HepG2 (cell line): ENCODE results near the gene PIK3CA. TPM values are rescaled to one million over a fixed set of nuclear protein-coding genes. Genes with fewer than 3 reads are reported as not detected.

Experiments
- ARNTL ChIP-seq: sonication (generic); formaldehyde crosslinking; IDR thresholded peaks from 2 replicates; pipeline ENCODE4 v1.4.0; 2020; ENCODE audit warnings: mild to moderate bottlenecking, missing genetic modification reagents
- CHD4 ChIP-seq: fragments of 200-600 bp; sonication (generic); IDR thresholded peaks from 2 replicates; pipeline ENCODE4 v1.7.0; 2017; ENCODE audit warnings: mild to moderate bottlenecking, low read length, borderline replicate concordance
- DR1 ChIP-seq: sonication (generic); formaldehyde crosslinking; IDR thresholded peaks from 2 replicates; pipeline ENCODE4 v1.8.0; 2021; ENCODE audit warnings: mild to moderate bottlenecking, missing genetic modification reagents, inconsistent platforms
- ELF1 ChIP-seq: sonication (generic); formaldehyde crosslinking; IDR thresholded peaks from 2 replicates; pipeline ENCODE4 v1.4.0; 2020; ENCODE audit warnings: missing genetic modification reagents
- FOXA1 ChIP-seq, 2 experiments: fragments of 450-650 bp in 1 of 2; sonication (generic) in 1 of 2; formaldehyde crosslinking in 1 of 2; IDR thresholded peaks; 2 replicates each; pipeline versions ENCODE4 v1.4.0 to v1.6.1; 2016 to 2020; ENCODE audit warnings: missing genetic modification reagents in 1 of 2
- GPN1 ChIP-seq: sonication (generic); formaldehyde crosslinking; IDR thresholded peaks from 2 replicates; pipeline ENCODE4 v1.5.1; 2020; ENCODE audit warnings: missing genetic modification reagents, borderline replicate concordance
- KDM3A ChIP-seq: IDR thresholded peaks from 2 replicates; pipeline ENCODE4 v1.6.1; 2018; ENCODE audit warnings: low read depth, missing compliant biosample characterization
- KDM5B ChIP-seq: sonication (generic); formaldehyde crosslinking; IDR thresholded peaks from 2 replicates; pipeline ENCODE4 v1.4.0; 2020; ENCODE audit warnings: missing genetic modification reagents, mild to moderate bottlenecking, borderline replicate concordance
- MLLT10 ChIP-seq: sonication (generic); formaldehyde crosslinking; IDR thresholded peaks from 2 replicates; pipeline ENCODE4 v1.4.0; 2020; ENCODE audit warnings: missing genetic modification reagents
- NFATC3 ChIP-seq: sonication (generic); formaldehyde crosslinking; IDR thresholded peaks from 2 replicates; pipeline ENCODE4 v1.5.1; 2020; ENCODE audit warnings: mild to moderate bottlenecking, missing genetic modification reagents
- NONO ChIP-seq, 2 experiments: fragments of 450-650 bp in 1 of 2; sonication (generic) in 1 of 2; formaldehyde crosslinking in 1 of 2; IDR thresholded peaks in 1 of 2; conservative IDR thresholded peaks in 1 of 2; 2 replicates each; pipeline versions ENCODE4 v1.6.1 to v1.8.0; 2017 to 2022; ENCODE audit warnings: mild to moderate bottlenecking in 1 of 2, missing genetic modification reagents in 1 of 2, moderate library complexity in 1 of 2
- SMAD1 ChIP-seq: sonication (generic); formaldehyde crosslinking; IDR thresholded peaks from 2 replicates; pipeline ENCODE4 v1.4.0; 2020; ENCODE audit warnings: missing genetic modification reagents, low read depth, mild to moderate bottlenecking, borderline replicate concordance
- SMAD9 ChIP-seq: sonication (generic); formaldehyde crosslinking; IDR thresholded peaks from 2 replicates; pipeline ENCODE4 v1.5.1; 2020; ENCODE audit warnings: mild to moderate bottlenecking, missing genetic modification reagents
- ZNF207 ChIP-seq: fragments of 450-650 bp; IDR thresholded peaks from 2 replicates; pipeline ENCODE4 v1.6.1; 2016; ENCODE audit warnings: antibody characterized with exemption, borderline replicate concordance
- ZNF275 ChIP-seq: sonication (generic); formaldehyde crosslinking; IDR thresholded peaks from 2 replicates; pipeline ENCODE4 v1.8.0; 2022; ENCODE audit warnings: missing genetic modification reagents, mild to moderate bottlenecking, inconsistent platforms, borderline replicate concordance
- ZNF296 ChIP-seq: sonication (generic); formaldehyde crosslinking; conservative IDR thresholded peaks from 2 replicates; pipeline ENCODE4 v1.5.0; 2020; ENCODE audit warnings: mild to moderate bottlenecking, missing genetic modification reagents
- ZNF354B ChIP-seq: sonication (generic); formaldehyde crosslinking; IDR thresholded peaks from 2 replicates; pipeline ENCODE4 v1.8.0; 2022; ENCODE audit warnings: mild to moderate bottlenecking, missing genetic modification reagents
- ZNF460 ChIP-seq: sonication (generic); formaldehyde crosslinking; IDR thresholded peaks from 2 replicates; pipeline ENCODE4 v1.5.1; 2020; ENCODE audit warnings: missing genetic modification reagents, mild to moderate bottlenecking, borderline replicate concordance
- ZNF7 ChIP-seq: IDR thresholded peaks from 2 replicates; pipeline ENCODE4 v1.6.1; 2016; ENCODE audit warnings: missing biosample characterization, missing genetic modification reagents
- polyA plus RNA-seq, 8 experiments: library from polyadenylated mRNA; depleted of rRNA in 3 of 8; stranded (reverse) in 7 of 8; unstranded in 1 of 8; fragments of >200 nt; fragmentation: Illumina TruSeq in 4 of 8; extraction: Trizol in 4 of 8; gene quantifications; 2 replicates each; pipeline versions ENCODE4 v1.2.1 to v1.2.3, GENCODE V29; 2011 to 2016; ENCODE audit warnings: low read depth in 4 of 8, missing spikeins in 1 of 8, mixed read lengths in 1 of 8; ENCODE audit not compliant: insufficient read depth in 1 of 8
- total RNA-seq, 5 experiments: library from RNA; depleted of rRNA; stranded (reverse); fragments of >200 nt; fragmentation: Illumina TruSeq; extraction: Trizol; gene quantifications; 2 replicates each; pipeline ENCODE4 v1.2.3, GENCODE V29; 2016; ENCODE audit warnings: low read depth in 1 of 5
- TF ChIP-seq, protein P1 (sequence below): sonication (generic); formaldehyde crosslinking; IDR thresholded peaks from 2 replicates; pipeline ENCODE4 v1.4.0; 2020; ENCODE audit warnings: missing genetic modification reagents, borderline replicate concordance
- TF ChIP-seq, protein P2 (sequence below): sonication (generic); formaldehyde crosslinking; IDR thresholded peaks from 2 replicates; pipeline ENCODE4 v1.4.0; 2020; ENCODE audit warnings: missing genetic modification reagents, mild to moderate bottlenecking, borderline replicate concordance

Gene PIK3CA
- total and polyA plus RNA-seq, 2 of the 13 experiments (the other 11 are each of a cell fraction or from before 2014, with no cell fraction given) = 5.7 to 11.4 TPM

DNA sequence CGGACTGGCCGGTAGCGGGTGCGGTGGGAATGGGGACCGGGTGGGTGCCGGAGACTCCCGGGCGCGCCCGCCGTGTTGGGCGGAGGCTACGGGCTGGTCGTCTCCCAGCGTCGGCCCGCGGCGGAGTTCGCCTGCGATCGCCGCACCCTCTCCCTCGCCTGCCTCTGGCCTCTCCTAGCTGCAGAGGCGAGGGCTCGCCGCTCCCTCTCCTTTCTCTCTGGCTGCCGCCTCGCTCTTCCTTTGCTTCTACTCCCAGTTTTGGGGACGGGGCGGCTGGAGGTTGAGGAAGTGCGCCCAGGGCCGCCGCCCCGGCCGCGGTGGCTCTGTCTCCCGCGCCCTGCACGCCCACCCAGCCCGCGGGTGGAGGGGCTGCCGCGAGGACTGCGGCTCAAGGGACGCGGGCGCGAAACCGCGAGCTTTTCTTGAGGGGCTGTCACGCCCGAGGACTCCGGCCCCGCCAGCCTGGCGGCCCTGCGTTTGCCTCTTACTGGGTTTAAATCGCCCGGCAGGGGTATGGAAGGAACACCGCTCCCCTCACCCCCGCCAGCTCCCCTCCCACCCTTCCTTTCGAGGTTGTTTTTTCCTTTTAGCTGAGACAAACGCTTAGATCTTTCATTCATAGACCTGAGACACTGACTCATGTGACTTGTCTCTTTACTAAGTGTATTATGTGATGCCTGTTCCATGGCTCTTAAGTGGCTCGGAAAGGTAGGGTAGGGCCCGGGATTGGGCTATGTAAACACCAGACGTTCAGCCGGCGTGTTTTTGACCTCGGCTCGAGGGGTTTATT lies 654 bp downstream of the PIK3CA start (continued):
- no peak for TF ChIP-seq ZNF207
- no peak for TF ChIP-seq SMAD9
- no peak for TF ChIP-seq MLLT10 (CRISPR knock-in tag)
- TF ChIP-seq NFATC3 = no peak
- no peak for TF ChIP-seq FOXA1 (IDR thresholded peaks at IDR 0.05)
- TF ChIP-seq FOXA1 (CRISPR knock-in tag; IDR thresholded peaks at IDR 0.05) = peak; percentile 71
- TF ChIP-seq ZNF354B = no peak
- no peak for TF ChIP-seq ZNF275 (CRISPR knock-in tag)
- no peak for TF ChIP-seq KDM3A (CRISPR knock-in tag)
- TF ChIP-seq NONO (IDR thresholded peaks at IDR 0.05) = no peak
- TF ChIP-seq NONO (CRISPR knock-in tag; conservative IDR thresholded peaks at IDR 0.05) = peak; percentile 57; the same call in 1 of the 2 replicates
- TF ChIP-seq SMAD1 = 0 out of 2 replicates have a peak, but pooled peaks have one; percentile 24
- TF ChIP-seq ZNF460 (CRISPR knock-in tag) = no peak
- peak; percentile 24; the same call in 1 of the 2 replicates for TF ChIP-seq KDM5B (CRISPR knock-in tag)
- TF ChIP-seq ZNF7 (CRISPR knock-in tag) = no peak
- TF ChIP-seq ELF1 (CRISPR knock-in tag) = no peak
- TF ChIP-seq CHD4 = no peak
- no peak for TF ChIP-seq ZNF296 (CRISPR knock-in tag)
- TF ChIP-seq, protein P1, sequence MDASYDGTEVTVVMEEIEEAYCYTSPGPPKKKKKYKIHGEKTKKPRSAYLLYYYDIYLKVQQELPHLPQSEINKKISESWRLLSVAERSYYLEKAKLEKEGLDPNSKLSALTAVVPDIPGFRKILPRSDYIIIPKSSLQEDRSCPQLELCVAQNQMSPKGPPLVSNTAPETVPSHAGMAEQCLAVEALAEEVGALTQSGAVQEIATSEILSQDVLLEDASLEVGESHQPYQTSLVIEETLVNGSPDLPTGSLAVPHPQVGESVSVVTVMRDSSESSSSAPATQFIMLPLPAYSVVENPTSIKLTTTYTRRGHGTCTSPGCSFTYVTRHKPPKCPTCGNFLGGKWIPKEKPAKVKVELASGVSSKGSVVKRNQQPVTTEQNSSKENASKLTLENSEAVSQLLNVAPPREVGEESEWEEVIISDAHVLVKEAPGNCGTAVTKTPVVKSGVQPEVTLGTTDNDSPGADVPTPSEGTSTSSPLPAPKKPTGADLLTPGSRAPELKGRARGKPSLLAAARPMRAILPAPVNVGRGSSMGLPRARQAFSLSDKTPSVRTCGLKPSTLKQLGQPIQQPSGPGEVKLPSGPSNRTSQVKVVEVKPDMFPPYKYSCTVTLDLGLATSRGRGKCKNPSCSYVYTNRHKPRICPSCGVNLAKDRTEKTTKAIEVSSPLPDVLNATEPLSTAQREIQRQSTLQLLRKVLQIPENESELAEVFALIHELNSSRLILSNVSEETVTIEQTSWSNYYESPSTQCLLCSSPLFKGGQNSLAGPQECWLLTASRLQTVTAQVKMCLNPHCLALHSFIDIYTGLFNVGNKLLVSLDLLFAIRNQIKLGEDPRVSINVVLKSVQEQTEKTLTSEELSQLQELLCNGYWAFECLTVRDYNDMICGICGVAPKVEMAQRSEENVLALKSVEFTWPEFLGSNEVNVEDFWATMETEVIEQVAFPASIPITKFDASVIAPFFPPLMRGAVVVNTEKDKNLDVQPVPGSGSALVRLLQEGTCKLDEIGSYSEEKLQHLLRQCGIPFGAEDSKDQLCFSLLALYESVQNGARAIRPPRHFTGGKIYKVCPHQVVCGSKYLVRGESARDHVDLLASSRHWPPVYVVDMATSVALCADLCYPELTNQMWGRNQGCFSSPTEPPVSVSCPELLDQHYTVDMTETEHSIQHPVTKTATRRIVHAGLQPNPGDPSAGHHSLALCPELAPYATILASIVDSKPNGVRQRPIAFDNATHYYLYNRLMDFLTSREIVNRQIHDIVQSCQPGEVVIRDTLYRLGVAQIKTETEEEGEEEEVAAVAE (CRISPR knock-in tag) = no peak
- TF ChIP-seq, protein P2, sequence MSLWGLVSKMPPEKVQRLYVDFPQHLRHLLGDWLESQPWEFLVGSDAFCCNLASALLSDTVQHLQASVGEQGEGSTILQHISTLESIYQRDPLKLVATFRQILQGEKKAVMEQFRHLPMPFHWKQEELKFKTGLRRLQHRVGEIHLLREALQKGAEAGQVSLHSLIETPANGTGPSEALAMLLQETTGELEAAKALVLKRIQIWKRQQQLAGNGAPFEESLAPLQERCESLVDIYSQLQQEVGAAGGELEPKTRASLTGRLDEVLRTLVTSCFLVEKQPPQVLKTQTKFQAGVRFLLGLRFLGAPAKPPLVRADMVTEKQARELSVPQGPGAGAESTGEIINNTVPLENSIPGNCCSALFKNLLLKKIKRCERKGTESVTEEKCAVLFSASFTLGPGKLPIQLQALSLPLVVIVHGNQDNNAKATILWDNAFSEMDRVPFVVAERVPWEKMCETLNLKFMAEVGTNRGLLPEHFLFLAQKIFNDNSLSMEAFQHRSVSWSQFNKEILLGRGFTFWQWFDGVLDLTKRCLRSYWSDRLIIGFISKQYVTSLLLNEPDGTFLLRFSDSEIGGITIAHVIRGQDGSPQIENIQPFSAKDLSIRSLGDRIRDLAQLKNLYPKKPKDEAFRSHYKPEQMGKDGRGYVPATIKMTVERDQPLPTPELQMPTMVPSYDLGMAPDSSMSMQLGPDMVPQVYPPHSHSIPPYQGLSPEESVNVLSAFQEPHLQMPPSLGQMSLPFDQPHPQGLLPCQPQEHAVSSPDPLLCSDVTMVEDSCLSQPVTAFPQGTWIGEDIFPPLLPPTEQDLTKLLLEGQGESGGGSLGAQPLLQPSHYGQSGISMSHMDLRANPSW (CRISPR knock-in tag) = no peak
- TF ChIP-seq DR1 (CRISPR knock-in tag) = no peak
- no peak for TF ChIP-seq ARNTL (CRISPR knock-in tag)
- TF ChIP-seq GPN1 (CRISPR knock-in tag) = no peak
